Fibroblast of lung (primary cell): ENCODE measurements around the gene EDA2R.

Experiments used
- CTCF ChIP-seq, 2 donors: IDR thresholded peaks in 1 of 2; conservative IDR thresholded peaks in 1 of 2; 1 replicate in 1 of 2; 2 replicates in 1 of 2; pipeline ENCODE4 v1.5.1; 2011 to 2012; ENCODE audit warnings: low read length in 2 of 2, control low read depth in 1 of 2, inconsistent platforms in 1 of 2, low read depth in 1 of 2, mild to moderate bottlenecking in 1 of 2
- EZH2 ChIP-seq: IDR thresholded peaks from 2 replicates; pipeline ENCODE4 v1.5.1; 2012; ENCODE audit warnings: low read length, control low read depth, mild to moderate bottlenecking; ENCODE audit errors: missing control alignments

GRCh38 chrX:66634272-66634671, 4.6 kb downstream of the EDA2R start:
- TF ChIP-seq CTCF (conservative IDR thresholded peaks at IDR 0.05 in 1 of 2, IDR thresholded peaks at IDR 0.05 in 1 of 2; ENCODE audit: low read depth in 1 of 2, low read length in 2 of 2) (no peak), EZH2 (no peak)
